Uterus (tissue), 2 donors: ENCODE data around the gene KRT6A.

Experiments used
- CTCF ChIP-seq, 4 experiments: fragments of 200-600 bp in 2 of 4; fragments of 450-650 bp in 2 of 4; sonication (generic) in 2 of 4; IDR thresholded peaks; one replicate each; pipeline ENCODE4 v1.5.1; 2016 to 2019; ENCODE audit warnings: antibody characterized with exemption in 4 of 4, mild to moderate bottlenecking in 2 of 4, moderate library complexity in 1 of 4
- POLR2A ChIP-seq, 2 donors: fragments of 450-650 bp; IDR thresholded peaks; one replicate each; pipeline ENCODE4 v1.6.1; 2016; ENCODE audit warnings: antibody characterized with exemption in 2 of 2, mild to moderate bottlenecking in 1 of 2, moderate library complexity in 1 of 2

GRCh38 chr12:52487211-52487610, 5.8 kb downstream of the KRT6A start:
- TF ChIP-seq CTCF (IDR thresholded peaks at IDR 0.05) (no peak), POLR2A (IDR thresholded peaks at IDR 0.05) (no peak)
